Esophagus squamous epithelium (tissue), 5 donors: ENCODE results near the gene STK25. TPM values are rescaled to one million over a fixed set of nuclear protein-coding genes. Genes with fewer than 3 reads are reported as not detected.

Experiments used
- DNase-seq: peaks from one replicate; lab custom pipeline; 2025; lab: John Stamatoyannopoulos, UW
- H3K27ac ChIP-seq, 4 donors: fragments of 200-600 bp; sonication (generic); one replicate each; pipeline ENCODE4 v1.5.1; 2016 to 2019; ENCODE audit warnings: mild to moderate bottlenecking in 1 of 4
- H3K27me3 ChIP-seq, 4 donors: fragments of 200-600 bp; sonication (generic); 1 replicate in 3 of 4; 2 replicates in 1 of 4; pipeline versions ENCODE4 v1.5.1 to v1.6.0; 2017 to 2021; ENCODE audit warnings: antibody characterized with exemption in 1 of 4
- H3K36me3 ChIP-seq, 3 donors: fragments of 200-600 bp; sonication (generic); one replicate each; pipeline ENCODE4 v1.5.1; 2016 to 2019
- H3K4me1 ChIP-seq, 3 donors: fragments of 200-600 bp; sonication (generic); one replicate each; pipeline ENCODE4 v1.5.1; 2017 to 2019
- H3K4me3 ChIP-seq, 4 donors: fragments of 200-600 bp; sonication (generic); 1 replicate in 3 of 4; 2 replicates in 1 of 4; pipeline ENCODE4 v1.5.1; 2016 to 2019; ENCODE audit warnings: mild to moderate bottlenecking in 2 of 4, moderate library complexity in 1 of 4
- H3K9me3 ChIP-seq, 3 donors: fragments of 200-600 bp; sonication (generic); one replicate each; pipeline ENCODE4 v1.5.1; 2016 to 2019
- CTCF ChIP-seq, 6 experiments: fragments of 450-650 bp in 4 of 6; fragments of 200-600 bp in 2 of 6; sonication (generic) in 2 of 6; IDR thresholded peaks; one replicate each; pipeline ENCODE4 v1.5.1; 2016 to 2019; ENCODE audit warnings: antibody characterized with exemption in 6 of 6, mild to moderate bottlenecking in 4 of 6, moderate library complexity in 4 of 6
- POLR2A ChIP-seq, 4 donors: fragments of 450-650 bp; IDR thresholded peaks; one replicate each; pipeline ENCODE4 v1.6.1; 2017; ENCODE audit warnings: antibody characterized with exemption in 4 of 4, mild to moderate bottlenecking in 4 of 4, moderate library complexity in 3 of 4
- WGBS, 2 donors: methylation state at CpG; one replicate each; pipeline ENCODE4 v1.1.5; 2018; 5-methylcytosine and 5-hydroxymethylcytosine counted together
- intact Hi-C: fragments of 100-400 bp; cut with DNase I; formaldehyde crosslinking; loops from one replicate; pipeline ENCODE4 v1.15.0; 2022
- total RNA-seq, 4 donors: library from RNA; depleted of rRNA; stranded (reverse); fragments of >200 nt; gene quantifications; one replicate each; pipeline ENCODE4 v1.1.0, GENCODE V29; 2016
- donor health status: DM: yes; HTN: yes; CAD: no.

STK25 gene
- total RNA-seq, 4 donors from 2014 or later, result 137 to 156 (median 140) TPM

GRCh38 chr2:241545523-241546473 lies 37.4 kb upstream of the STK25 start:
- DNase-seq, result no peak
- 62 to 65% methylated on average over 11 to 12 of the region's 12 CpGs for whole genome bisulfite sequencing, 2 donors
- intact Hi-C loops, result no loop called here
- Histone ChIP-seq H3K36me3 (no peaks in the 10 kb centered on the region), H3K4me3 (no peak overlapping the region), H3K9me3 (peaks cover 0 to 6% (median 0%) of the 10 kb centered on the region in 3 donors), H3K27me3 (peaks cover 0 to 69% (median 0%) of the 10 kb centered on the region in 4 donors), H3K27ac (peak overlapping the region in 1 of 4 donors; percentile 17), H3K4me1 (peaks cover 0 to 45% (median 14%) of the 10 kb centered on the region in 3 donors)
- TF ChIP-seq POLR2A (IDR thresholded peaks at IDR 0.05) (no peak), CTCF (IDR thresholded peaks at IDR 0.05) (no peak)

GRCh38 chr2:241545106-241545505 lies 36.7 kb upstream of the STK25 start:
- peaks cover 0 to 45% (median 21%) of the 10 kb centered on the region in 3 donors for H3K4me1 ChIP-seq
- TF ChIP-seq POLR2A (IDR thresholded peaks at IDR 0.05) (no peak), CTCF (IDR thresholded peaks at IDR 0.05) (no peak)
- no peaks in the 10 kb centered on the region for H3K36me3 ChIP-seq
- peak overlapping the region in 1 of 4 donors; percentile 17 for H3K27ac ChIP-seq
- intact Hi-C loops, result no loop called here
- peaks cover 0 to 73% (median 0%) of the 10 kb centered on the region in 4 donors for H3K27me3 ChIP-seq
- 25 to 26% methylated on average over 10 of the region's 10 CpGs for WGBS, 2 donors
- no peak overlapping the region for H3K4me3 ChIP-seq
- peaks cover 0 to 6% (median 0%) of the 10 kb centered on the region in 3 donors for H3K9me3 ChIP-seq
- no peak for DNase-seq

- Histone ChIP-seq H3K9me3 (peaks cover 0 to 6% (median 0%) of the 10 kb centered on the region in 3 donors), H3K27me3 (peaks cover 0 to 69% (median 0%) of the 10 kb centered on the region in 4 donors), H3K36me3 (no peaks in the 10 kb centered on the region), H3K27ac (no peak overlapping the region), H3K4me3 (no peak overlapping the region), H3K4me1 (peaks cover 0 to 34% (median 20%) of the 10 kb centered on the region in 3 donors)
- no peak for TF ChIP-seq CTCF (IDR thresholded peaks at IDR 0.05)
- no peak for TF ChIP-seq POLR2A (IDR thresholded peaks at IDR 0.05)
- intact Hi-C loops, result no loop called here
- no peak for DNase-seq
- WGBS, 2 donors, result 80 to 96% methylated on average over 2 to 4 of the region's 15 CpGs
Observed at GRCh38 chr2:241542278-241542605, 33.9 kb upstream of the STK25 start.

- TF ChIP-seq POLR2A (IDR thresholded peaks at IDR 0.05) (no peak), CTCF (IDR thresholded peaks at IDR 0.05) (no peak)
- DNase-seq, result no peak
- Histone ChIP-seq H3K4me1 (peaks cover 0 to 29% (median 15%) of the 10 kb centered on the region in 3 donors), H3K27ac (no peak overlapping the region), H3K36me3 (no peaks in the 10 kb centered on the region), H3K27me3 (peaks cover 0 to 64% (median 0%) of the 10 kb centered on the region in 4 donors), H3K9me3 (peaks cover 0 to 6% (median 0%) of the 10 kb centered on the region in 3 donors), H3K4me3 (peak overlapping the region in 3 of 4 donors; percentile 45 to 69 (median 52))
- 30% methylated on average over 7 of the region's 62 CpGs; no CpG with 5 or more reads in 1 of the 2 donors for WGBS, 2 donors
- intact Hi-C loops, result no loop called here
Observed at GRCh38 chr2:241541564-241542277, 33.3 kb upstream of the STK25 start.
